GM04504 (cell line): ENCODE measurements around the gene BANP.
A peak's percentile ranks its signal among the peaks of the same experiment; 100 is the strongest.
"Not testable (repeated sequence)": the region's sequence is repeated elsewhere in the genome, so short reads cannot be mapped to it uniquely, and the experiment has no call there.

Source experiments
- DNase-seq: peaks from one replicate; pipeline ENCODE4 v3.0.0-alpha.2; 2012; ENCODE audit warnings: low read depth

Gene BANP

DNA sequence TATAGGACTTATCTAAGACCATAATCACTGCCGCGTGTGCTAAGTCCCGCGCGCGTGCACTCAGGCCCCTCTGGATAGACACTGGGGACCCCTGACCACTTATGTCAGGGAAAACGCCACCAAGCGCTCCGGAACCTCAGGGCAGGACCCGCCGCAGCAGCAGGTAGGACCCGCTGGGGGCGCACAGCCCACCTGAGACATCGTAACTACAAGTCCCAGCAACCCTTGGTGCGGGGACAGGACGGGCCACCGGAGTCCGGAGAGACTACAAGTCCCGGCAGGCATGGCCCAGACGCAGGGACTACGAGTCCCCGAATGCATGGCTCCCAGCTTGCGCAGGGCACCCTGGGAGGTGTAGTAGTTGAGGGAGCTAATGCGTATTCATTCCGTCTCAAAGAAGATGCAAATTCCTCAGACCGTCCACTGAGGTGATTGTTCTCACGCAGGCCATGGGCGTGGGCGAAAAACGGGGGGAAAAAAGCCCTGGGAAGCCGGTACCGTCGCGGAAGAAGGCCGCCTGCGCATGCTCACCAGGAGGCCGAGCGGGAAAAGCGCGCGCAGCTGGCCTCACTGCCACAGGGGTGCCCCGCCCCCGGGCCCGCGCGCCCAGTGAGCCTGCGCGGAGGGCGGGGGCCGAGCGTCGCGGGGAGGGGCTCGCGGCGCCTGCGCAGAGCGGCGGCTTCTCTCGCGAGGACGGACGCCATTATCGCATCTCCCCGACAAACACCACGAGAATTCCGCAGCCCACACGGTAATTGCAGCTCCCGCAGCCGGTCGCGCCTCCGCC lies at the start of gene BANP:
BANP (plus strand) TSS at position 670 of the 787 bp plus-strand sequence. CDS start 23,682 bp downstream, outside the sequence.
- peak; percentile 95 for DNase-seq

GRCh38 chr16:87904963-87905362 lies 46.3 kb upstream of the BANP start:
- not testable (repeated sequence) for DNase-seq

DNA sequence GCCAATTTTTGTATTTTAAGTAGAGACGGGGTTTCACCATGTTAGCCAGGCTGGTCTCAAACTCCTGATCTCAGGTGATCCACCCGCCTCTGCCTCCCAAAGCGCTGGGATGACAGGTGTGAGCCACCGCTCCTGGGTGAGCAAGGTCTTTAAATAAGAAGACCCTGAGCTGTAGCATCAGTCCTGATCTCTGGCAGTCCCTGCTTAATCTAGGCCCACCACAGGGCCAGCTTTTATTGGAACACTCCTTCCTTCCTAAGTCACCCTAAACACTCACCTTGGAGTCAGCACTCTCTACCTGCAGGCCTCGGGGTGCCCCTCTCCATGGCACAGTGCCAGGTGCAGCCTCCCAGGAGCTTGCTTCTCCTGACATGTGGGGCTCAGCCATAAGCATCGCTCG lies 45.7 kb upstream of the BANP start:
- not testable (repeated sequence) for DNase-seq

GRCh38 chr16:87908101-87908500 lies 43.1 kb upstream of the BANP start:
- DNase-seq, result not testable (repeated sequence)

- not testable (repeated sequence) for DNase-seq
These were observed 41.9 kb upstream of the BANP start for GRCh38 chr16:87909203-87909935.

DNA sequence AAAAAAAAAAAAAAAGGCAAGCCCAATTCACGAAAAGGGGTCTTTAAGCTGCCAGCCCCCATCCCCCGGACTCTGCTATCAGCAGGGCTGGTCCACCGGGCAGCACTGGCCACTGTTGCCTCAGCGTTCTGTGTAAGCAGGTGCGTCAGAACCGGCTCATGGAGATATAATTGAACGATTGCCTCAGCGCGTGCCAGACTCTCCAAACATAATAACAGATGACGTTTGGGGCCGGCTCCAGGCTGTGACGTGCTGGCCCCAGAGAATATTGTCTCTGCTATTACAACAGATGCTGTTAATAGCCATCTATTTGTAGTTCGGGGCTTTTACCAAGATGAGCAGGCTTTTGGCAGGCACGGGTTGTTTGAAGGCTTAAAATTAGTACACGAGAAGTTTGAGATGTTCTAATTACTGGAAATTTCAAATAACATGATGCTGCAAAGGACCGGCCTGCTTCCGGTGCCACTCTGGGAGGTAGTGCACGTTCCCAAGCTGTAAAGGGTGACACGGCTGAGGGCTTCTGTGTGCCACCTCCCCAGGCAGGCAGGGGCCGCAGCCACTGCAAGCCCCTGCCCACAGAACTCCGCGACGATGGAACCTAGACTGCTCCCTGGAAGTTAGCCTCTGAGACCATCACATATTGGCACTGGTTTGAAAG lies 40.0 kb upstream of the BANP start:
- DNase-seq, result peak; percentile 67

DNA sequence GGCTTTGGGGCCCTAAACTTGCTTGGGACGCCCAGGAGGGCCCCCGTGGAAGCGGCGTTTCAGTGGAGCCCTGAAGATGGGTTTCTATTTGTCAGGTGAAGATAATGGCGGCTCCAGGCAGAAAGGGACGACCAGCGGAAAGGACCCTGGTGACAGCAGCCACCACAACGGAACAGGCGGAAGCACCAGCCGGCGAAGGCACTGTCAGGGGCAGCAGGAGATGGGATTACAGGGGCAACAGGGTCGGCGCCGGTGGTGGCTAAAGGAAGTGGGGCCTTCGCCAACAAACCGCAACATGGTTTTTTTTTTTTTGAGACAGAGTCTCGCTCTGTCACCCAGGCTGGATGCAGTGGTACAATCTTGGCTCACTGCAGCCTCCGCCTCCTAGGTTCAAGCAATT lies 38.5 kb upstream of the BANP start:
- DNase-seq, result not testable (repeated sequence)

DNA sequence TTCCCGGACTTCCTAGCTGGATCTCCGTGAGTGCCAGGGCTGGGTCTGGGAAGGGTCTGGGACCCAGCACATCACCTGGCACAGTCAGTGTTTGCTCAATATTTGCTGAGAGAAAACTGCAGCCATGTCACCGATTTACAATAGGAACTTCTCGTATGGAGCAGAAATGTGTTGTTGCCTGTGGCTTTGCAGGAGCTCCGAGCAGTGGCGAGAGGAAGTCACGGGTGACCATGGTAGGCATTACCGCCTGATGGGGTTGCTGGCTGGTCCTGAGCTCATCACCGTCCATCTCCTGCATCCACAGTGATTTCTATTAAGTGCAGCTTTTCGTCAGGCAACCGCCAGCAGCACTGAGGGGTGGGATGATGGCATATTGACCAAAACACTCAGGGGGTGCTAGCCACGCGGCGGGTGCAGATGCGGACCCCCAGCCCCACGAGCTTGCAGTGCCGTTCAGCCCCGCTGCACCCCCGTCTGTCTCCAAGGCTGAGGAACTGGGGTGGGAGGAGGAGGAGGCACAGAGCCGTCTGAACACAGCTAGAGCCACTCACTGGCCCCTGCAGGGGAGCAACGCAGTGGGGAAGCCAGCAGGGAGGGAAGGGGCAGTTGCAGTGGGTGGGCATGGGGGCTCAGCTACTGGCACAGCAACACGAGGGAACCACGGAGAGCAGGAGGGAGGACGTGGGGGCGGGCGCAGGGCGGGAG lies 37.1 kb upstream of the BANP start:
- not testable (repeated sequence) for DNase-seq

DNA sequence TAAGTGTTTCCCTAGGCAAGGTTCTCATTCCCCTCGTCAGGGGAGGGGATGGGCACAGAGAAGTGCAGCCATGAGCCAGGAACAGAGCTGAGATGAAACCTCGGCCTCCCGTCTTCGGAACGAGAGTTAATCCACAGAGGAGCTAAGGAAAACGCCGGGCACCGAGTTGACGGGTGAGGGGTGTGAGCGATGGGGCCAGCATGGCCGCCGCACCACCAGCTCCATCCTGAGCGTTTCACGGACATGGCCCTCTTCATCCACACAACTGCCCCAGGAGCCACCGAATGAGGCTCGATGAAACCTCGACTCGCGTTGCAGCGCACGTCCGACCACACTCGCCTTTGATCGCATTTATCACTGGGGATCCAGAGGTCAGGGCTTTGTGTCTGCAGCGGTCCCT lies 36.4 kb upstream of the BANP start:
- no peak for DNase-seq

GRCh38 chr16:87917503-87917902 lies 33.7 kb upstream of the BANP start:
- no peak for DNase-seq

- peak; percentile 48 for DNase-seq
These were observed 32.9 kb upstream of the BANP start for GRCh38 chr16:87918338-87918737.

GRCh38 chr16:87918866-87919680 lies 32.2 kb upstream of the BANP start:
- DNase-seq, result peak; percentile 64

DNA sequence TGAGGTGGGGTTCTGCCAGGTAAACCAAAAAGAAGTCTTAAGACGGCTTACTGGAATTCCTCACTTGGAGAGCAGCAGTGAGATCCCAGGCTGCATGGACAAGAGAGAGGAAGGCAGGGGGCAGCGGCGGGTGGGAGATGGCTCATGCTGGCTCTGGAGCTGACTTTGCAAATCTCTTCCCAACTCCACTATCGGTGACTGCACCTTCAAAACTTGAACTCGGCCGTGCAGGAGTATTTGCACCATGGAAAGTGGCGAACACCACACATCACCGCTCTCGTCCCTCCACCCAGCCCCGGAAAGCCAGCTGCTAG lies 31.6 kb upstream of the BANP start:
- no peak for DNase-seq

DNA sequence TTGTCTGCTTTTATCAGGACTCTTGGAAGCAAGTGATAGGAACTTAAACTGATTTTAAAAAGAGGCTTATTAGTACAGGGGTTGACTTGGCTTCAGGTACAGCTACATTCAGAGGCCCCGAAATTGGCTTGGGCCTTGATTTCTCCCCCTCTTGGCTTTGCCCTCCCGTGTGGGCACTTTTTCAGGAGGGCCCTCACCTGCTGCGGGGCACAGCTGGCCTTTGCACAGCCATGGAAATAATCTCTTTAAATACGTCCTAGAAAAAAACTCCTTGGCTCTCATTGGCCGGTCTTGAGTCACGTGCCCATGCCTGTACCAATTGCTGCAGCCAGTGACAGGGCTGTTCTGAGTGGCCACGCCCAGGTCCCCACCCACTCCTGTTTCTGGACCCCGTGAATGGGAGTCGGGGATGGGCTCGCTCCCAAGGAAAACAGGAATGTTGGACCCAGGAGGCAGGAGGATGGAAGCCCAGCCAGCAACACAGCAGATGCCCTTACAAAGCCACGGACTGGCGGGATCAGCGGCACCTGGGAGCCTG lies 29.9 kb upstream of the BANP start:
- no peak for DNase-seq

- no peak for DNase-seq
These were observed 28.9 kb upstream of the BANP start for GRCh38 chr16:87922250-87922871.

DNA sequence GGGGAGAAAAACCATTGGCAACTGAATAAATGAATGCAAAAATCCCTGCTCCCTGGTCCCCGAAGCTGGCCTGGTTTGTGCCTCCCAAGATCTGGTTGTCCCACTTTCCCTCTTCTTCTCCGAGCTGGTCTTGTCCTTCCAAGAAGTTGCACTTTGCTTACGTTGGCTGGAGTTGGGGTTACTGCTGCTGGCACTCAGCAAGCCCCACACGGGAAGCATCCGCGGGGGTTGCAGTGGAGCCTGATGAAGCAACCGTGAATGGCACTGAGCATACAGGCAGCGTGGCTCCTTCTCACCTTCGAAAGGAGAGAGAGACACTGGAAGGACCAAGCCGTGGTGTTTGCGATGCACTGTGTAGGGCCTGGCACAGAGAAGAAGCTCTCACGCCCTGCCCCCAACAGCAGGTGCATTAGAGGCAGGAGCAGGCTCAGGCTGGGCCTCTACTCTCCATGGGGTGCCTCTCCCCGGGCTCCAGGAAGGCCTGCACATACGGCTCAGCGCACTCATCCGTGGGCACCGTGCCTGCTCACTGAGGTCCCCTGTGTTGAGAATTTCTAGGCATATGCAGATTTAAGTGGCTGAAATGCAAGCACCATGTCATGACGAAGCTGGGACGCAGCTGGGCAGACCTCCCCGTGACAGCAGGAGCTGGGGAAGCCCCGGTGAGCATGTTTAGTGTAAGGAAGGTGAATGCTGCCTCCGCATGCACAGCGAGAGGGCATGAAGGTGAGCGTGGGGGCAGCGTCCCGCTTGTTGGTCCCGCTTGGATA lies 27.0 kb upstream of the BANP start:
- DNase-seq, result no peak

GRCh38 chr16:87924811-87925670 lies 26.2 kb upstream of the BANP start:
- DNase-seq, result no peak

DNA sequence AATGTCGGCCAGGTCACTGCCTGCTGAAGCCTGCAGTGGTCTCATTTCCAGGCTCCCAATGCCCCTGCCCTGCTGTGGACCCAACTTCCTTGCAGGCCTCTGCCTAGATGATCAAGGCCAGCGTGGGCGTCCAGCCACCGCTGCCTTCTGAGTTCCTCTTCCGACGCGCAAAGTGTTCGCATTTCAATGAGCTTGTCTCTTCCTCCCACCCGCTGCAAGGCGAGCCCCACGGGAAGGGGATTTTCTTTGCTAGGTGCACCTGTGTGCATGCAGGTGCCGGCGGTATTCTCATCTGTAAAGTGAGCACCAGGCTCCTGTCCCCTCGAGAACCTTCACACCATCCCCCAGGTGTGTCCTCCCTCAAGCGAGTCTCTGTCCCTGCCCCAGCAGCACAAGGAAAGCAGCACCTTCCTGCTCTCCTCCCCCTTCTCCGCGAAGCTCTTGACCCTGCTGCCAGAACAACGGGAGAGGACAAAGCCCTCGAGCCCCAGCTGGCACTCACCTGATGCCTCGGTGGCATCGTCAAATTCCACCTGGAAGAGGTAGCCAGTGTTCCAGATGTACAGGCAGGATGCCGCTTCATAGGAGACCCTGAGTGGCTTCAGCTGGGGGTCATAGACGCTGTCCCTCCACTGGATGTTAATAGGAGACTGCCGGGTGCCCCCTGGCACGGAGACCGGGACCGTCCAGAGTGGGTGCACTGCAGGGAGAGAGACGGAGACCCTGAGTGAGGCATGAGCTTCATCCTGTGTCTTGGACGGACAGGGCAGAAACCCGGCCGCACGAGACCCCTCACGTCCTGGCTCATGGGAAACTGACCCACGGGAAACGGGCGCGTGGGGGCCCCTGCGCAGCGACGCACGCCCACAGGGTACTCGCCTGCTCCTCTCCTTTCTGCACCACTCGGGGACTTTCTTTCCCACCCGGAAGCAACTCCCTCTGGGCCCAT lies 24.7 kb upstream of the BANP start:
- DNase-seq, result no peak
